Measurements from ENCODE around the gene ZNF287. TPM values are rescaled to one million over a fixed set of nuclear protein-coding genes. Genes with fewer than 3 reads are reported as not detected.
"Not testable (repeated sequence)": the region's sequence is repeated elsewhere in the genome, so short reads cannot be mapped to it uniquely, and the experiment has no call there.

ZNF287 gene
- total and polyA plus RNA-seq, 2 experiments from 2014 or later, result 11.7 to 15.1 TPM

DNA sequence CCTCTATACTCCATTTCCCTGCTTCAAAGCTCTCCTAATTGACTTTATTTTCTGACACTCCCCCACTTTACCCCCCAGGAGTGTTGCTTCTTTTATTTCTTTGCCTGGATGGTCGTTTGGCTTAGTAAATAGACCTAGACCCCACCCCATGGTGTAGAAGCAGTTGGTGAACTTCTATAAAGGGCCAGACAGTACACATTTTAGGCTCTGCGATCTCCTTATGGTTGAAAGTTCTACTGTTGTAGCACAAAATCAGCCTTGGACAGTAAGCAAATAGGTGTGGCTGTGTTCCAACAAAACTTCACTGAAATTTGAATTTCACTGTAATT lies 31.9 kb downstream of the ZNF287 start:
- Histone ChIP-seq H3K4me1 (ENCODE audit: insufficient read depth) (no peaks in the 10 kb centered on the region), H3K4me3 (no peak overlapping the region), H3K4me2 (ENCODE audit: unreplicated experiment) (no peak overlapping the region), H3K36me3 (ENCODE audit: low read depth) (no peaks in the 10 kb centered on the region), H3K79me2 (ENCODE audit: insufficient read depth) (no peaks in the 10 kb centered on the region), H3K27me3 (replicated peaks; ENCODE audit: insufficient read depth) (no peaks in the 10 kb centered on the region), H4K20me1 (ENCODE audit: insufficient read depth) (no peaks in the 10 kb centered on the region), H3F3A (ENCODE audit: insufficient read depth) (no peaks in the 10 kb centered on the region), H2AFZ (no peak overlapping the region; the same call in 1 of the 2 replicates), H3K9me3 (ENCODE audit: low read depth) (no peaks in the 10 kb centered on the region), H3K27ac (no peak overlapping the region), H3K9ac (no peak overlapping the region), H3K9me2 (ENCODE audit: insufficient read depth) (no peaks in the 10 kb centered on the region)
- WGBS, 2 experiments (ENCODE audit: low coverage in 1 of 2, low lambda C conversion rate in 2 of 2, missing lambda C conversion rate in 2 of 2), result 26 to 32% methylated on average over 2 of the region's 2 CpGs
- no peak for DNase-seq
- in situ Hi-C loops (cut with MboI), result no loop called here
- no peak for TF ChIP-seq EZH2 (IDR thresholded peaks at IDR 0.05; ENCODE audit: insufficient read depth, poor library complexity, severe bottlenecking)
- no peak for TF ChIP-seq EZH2phosphoT487 (IDR thresholded peaks at IDR 0.05; ENCODE audit: insufficient read depth, low read depth)

DNA sequence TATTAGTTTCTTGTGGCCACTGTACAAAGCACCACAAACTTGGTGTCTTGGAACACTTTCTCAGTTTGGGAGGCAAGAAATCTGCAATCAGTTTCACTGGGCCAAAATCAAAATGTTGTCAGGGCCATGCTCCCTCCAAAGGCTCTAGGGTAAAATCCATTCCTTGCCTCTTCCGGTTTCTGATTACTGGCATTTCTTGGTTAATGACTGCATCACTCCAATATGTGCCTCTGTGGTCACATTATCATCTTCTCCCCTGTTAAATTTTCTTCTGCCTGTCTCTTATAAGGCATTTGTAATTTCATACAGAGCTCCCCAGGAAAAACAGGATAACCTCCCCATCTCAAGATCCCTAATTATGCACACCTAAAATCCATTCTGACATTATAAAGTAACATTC lies 34.8 kb downstream of the ZNF287 start:
- in situ Hi-C loops (cut with MboI), result no loop called here
- Histone ChIP-seq H4K20me1 (ENCODE audit: insufficient read depth) (no peaks in the 10 kb centered on the region), H3K4me3 (no peak overlapping the region), H3K9ac (no peak overlapping the region), H3F3A (ENCODE audit: insufficient read depth) (no peaks in the 10 kb centered on the region), H3K27me3 (replicated peaks; ENCODE audit: insufficient read depth) (peaks cover 17% of the 10 kb centered on the region), H3K4me1 (ENCODE audit: insufficient read depth) (no peaks in the 10 kb centered on the region), H3K27ac (no peak overlapping the region), H3K79me2 (ENCODE audit: insufficient read depth) (no peaks in the 10 kb centered on the region), H3K9me3 (ENCODE audit: low read depth) (no peaks in the 10 kb centered on the region), H3K36me3 (ENCODE audit: low read depth) (no peaks in the 10 kb centered on the region), H3K4me2 (ENCODE audit: unreplicated experiment) (no peak overlapping the region), H3K9me2 (ENCODE audit: insufficient read depth) (no peaks in the 10 kb centered on the region), H2AFZ (no peak overlapping the region)
- TF ChIP-seq EZH2phosphoT487 (IDR thresholded peaks at IDR 0.05; ENCODE audit: insufficient read depth, low read depth) (no peak), EZH2 (IDR thresholded peaks at IDR 0.05; ENCODE audit: insufficient read depth, poor library complexity, severe bottlenecking) (no peak)
- WGBS, 2 experiments (ENCODE audit: low coverage in 1 of 2, low lambda C conversion rate in 2 of 2, missing lambda C conversion rate in 2 of 2), result 93 to 94% methylated on average over 1 of the region's 1 CpG
- DNase-seq, result no peak

DNA sequence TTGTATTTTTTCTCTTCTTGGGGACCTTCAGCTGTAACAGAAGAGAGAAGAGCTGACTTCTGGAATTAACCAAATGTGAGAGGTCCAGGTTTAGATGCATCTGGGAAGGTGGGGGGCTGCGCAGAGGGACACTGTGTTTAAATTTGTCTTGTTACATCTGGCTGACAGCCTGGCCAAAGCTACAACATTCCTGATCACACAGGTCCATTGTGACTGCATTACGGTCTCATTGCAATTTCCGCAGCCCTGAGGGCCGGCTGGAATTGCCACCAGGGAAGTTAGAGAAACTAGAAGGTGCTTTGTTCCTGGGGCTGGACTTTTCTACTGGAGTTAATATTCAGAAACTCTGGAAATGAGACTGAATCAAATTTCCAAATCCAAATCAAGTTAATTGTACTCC lies 39.1 kb downstream of the ZNF287 start:
- in situ Hi-C loops (cut with MboI), result no loop called here
- Histone ChIP-seq H3K4me3 (no peak overlapping the region), H3K4me2 (ENCODE audit: unreplicated experiment) (no peak overlapping the region), H3K79me2 (ENCODE audit: insufficient read depth) (no peaks in the 10 kb centered on the region), H4K20me1 (ENCODE audit: insufficient read depth) (no peaks in the 10 kb centered on the region), H3F3A (ENCODE audit: insufficient read depth) (peaks cover 6% of the 10 kb centered on the region), H3K36me3 (ENCODE audit: low read depth) (no peaks in the 10 kb centered on the region), H3K9ac (no peak overlapping the region), H3K27ac (no peak overlapping the region), H3K27me3 (replicated peaks; ENCODE audit: insufficient read depth) (peaks cover 40% of the 10 kb centered on the region), H3K9me3 (ENCODE audit: low read depth) (no peaks in the 10 kb centered on the region), H3K9me2 (ENCODE audit: insufficient read depth) (no peaks in the 10 kb centered on the region), H3K4me1 (ENCODE audit: insufficient read depth) (peaks cover 6% of the 10 kb centered on the region), H2AFZ (no peak overlapping the region)
- TF ChIP-seq EZH2 (IDR thresholded peaks at IDR 0.05; ENCODE audit: insufficient read depth, poor library complexity, severe bottlenecking), result no peak
- no peak for TF ChIP-seq EZH2phosphoT487 (IDR thresholded peaks at IDR 0.05; ENCODE audit: insufficient read depth, low read depth)
- DNase-seq, result no peak
- 86 to 91% methylated on average over 4 of the region's 4 CpGs for WGBS, 2 experiments (ENCODE audit: low coverage in 1 of 2, low lambda C conversion rate in 2 of 2, missing lambda C conversion rate in 2 of 2)

DNA sequence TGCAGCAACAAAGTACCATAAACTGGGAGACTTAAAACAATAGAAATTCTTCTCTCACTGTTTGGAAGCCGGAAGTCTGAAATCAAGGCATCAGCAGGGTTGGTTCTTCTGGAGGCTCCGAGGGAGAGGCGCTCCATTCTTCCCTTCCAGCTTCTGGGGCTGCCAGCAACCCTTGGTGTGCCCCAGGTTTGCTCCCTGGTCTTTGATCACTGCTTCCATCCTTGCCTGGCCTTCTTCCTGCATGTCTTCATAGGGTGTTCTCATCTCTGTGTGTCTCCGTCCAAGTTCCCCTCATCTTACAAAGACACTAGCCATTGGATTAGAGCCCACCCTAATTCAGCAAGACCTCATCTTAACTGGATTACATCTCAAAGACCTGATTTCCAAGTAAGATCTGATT lies 41.7 kb downstream of the ZNF287 start:
- 73 to 78% methylated on average over 4 of the region's 4 CpGs for WGBS, 2 experiments (ENCODE audit: low coverage in 1 of 2, low lambda C conversion rate in 2 of 2, missing lambda C conversion rate in 2 of 2)
- Histone ChIP-seq H3K9me3 (ENCODE audit: low read depth) (no peaks in the 10 kb centered on the region), H3K4me1 (ENCODE audit: insufficient read depth) (peaks cover 17% of the 10 kb centered on the region), H3K9me2 (ENCODE audit: insufficient read depth) (no peaks in the 10 kb centered on the region), H4K20me1 (ENCODE audit: insufficient read depth) (no peaks in the 10 kb centered on the region), H3K36me3 (ENCODE audit: low read depth) (no peaks in the 10 kb centered on the region), H3K9ac (no peak overlapping the region), H3F3A (ENCODE audit: insufficient read depth) (peaks cover 12% of the 10 kb centered on the region), H3K4me3 (no peak overlapping the region), H3K27ac (no peak overlapping the region), H3K27me3 (replicated peaks; ENCODE audit: insufficient read depth) (peaks cover 40% of the 10 kb centered on the region), H2AFZ (no peak overlapping the region), H3K4me2 (ENCODE audit: unreplicated experiment) (no peak overlapping the region), H3K79me2 (ENCODE audit: insufficient read depth) (no peaks in the 10 kb centered on the region)
- in situ Hi-C loops (cut with MboI), result no loop called here
- DNase-seq, result no peak
- no peak for TF ChIP-seq EZH2 (IDR thresholded peaks at IDR 0.05; ENCODE audit: insufficient read depth, poor library complexity, severe bottlenecking)

DNA sequence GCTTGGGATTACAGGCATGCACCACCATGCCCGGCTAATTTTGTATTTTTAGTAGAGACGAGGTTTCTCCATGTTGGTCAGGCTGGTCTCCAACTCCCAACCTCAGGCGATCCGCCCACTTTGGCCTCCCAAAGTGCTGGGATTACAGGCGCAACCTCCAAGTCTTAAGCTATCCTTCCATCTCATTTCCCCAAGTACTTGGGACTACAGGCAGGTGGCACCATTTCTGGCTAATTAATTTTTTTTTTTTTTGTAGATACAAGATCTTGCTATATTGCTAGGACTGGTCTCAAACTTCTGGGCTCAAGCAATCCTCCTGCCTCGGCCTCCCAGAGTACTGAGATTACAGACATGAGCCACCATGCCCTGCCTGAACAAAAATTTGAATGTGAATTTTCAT lies 43.4 kb downstream of the ZNF287 start:
- in situ Hi-C loops (cut with MboI), result not testable (repeated sequence)

More for the DNA sequence above, 43.4 kb downstream of the ZNF287 start:
- peaks cover 17% of the 10 kb centered on the region for H3K4me1 ChIP-seq (ENCODE audit: insufficient read depth)
- H3K4me2 ChIP-seq (ENCODE audit: unreplicated experiment), result peak overlapping the region; percentile 16
- not testable (repeated sequence) for H3K36me3 ChIP-seq (ENCODE audit: low read depth); H3K4me3 ChIP-seq; H3K79me2 ChIP-seq (ENCODE audit: insufficient read depth); H4K20me1 ChIP-seq (ENCODE audit: insufficient read depth); H3K9ac ChIP-seq; H3K27ac ChIP-seq; H3K9me3 ChIP-seq (ENCODE audit: low read depth); H2AFZ ChIP-seq; H3K9me2 ChIP-seq (ENCODE audit: insufficient read depth)
- peak; percentile 34 for DNase-seq
- H3F3A ChIP-seq (ENCODE audit: insufficient read depth), result peaks cover 12% of the 10 kb centered on the region
- 84 to 85% methylated on average over 6 of the region's 6 CpGs for WGBS, 2 experiments (ENCODE audit: low coverage in 1 of 2, low lambda C conversion rate in 2 of 2, missing lambda C conversion rate in 2 of 2)
- H3K27me3 ChIP-seq (replicated peaks; ENCODE audit: insufficient read depth), result peaks cover 37% of the 10 kb centered on the region

Data from GM23248 (cell line).